GM12878 (cell line): Measurements from ENCODE around the gene AP1AR. TPM values are rescaled to one million over a fixed set of nuclear protein-coding genes. Genes with fewer than 3 reads are reported as not detected.
A peak's percentile ranks its signal among the peaks of the same experiment; 100 is the strongest.

ENCODE experiments used
- BHLHE40 ChIP-seq, 2 experiments: fragments of 450-650 bp in 1 of 2; IDR thresholded peaks; 2 replicates each; pipeline ENCODE4 v1.6.1; 2011 to 2017; ENCODE audit warnings: low read depth in 2 of 2, borderline replicate concordance in 1 of 2, improper control_type of control experiment in 1 of 2, low read length in 1 of 2, mild to moderate bottlenecking in 1 of 2
- FOXK2 ChIP-seq: fragments of 450-650 bp; IDR thresholded peaks from 2 replicates; pipeline ENCODE4 v1.6.1; 2017; ENCODE audit warnings: mild to moderate bottlenecking, moderate library complexity
- FOXM1 ChIP-seq: IDR thresholded peaks from 2 replicates; pipeline ENCODE4 v1.6.1; 2012; ENCODE audit warnings: low read depth, mild to moderate bottlenecking, inconsistent platforms, low read length, moderate library complexity
- HDAC6 ChIP-seq: fragments of 200-600 bp; sonication (generic); IDR thresholded peaks from one replicate; pipeline ENCODE4 v1.8.0; 2017; ENCODE audit warnings: antibody characterized with exemption; ENCODE audit not compliant: unreplicated experiment
- RELA ChIP-seq: fragments of 450-650 bp; IDR thresholded peaks from 2 replicates; pipeline ENCODE4 v1.8.0; 2014; ENCODE audit warnings: borderline replicate concordance; ENCODE audit not compliant: partially characterized antibody
- TBL1XR1 ChIP-seq: IDR thresholded peaks from 2 replicates; pipeline ENCODE4 v1.6.1; 2012; ENCODE audit warnings: low read depth, low read length, improper control_type of control experiment
- polyA plus RNA-seq, 11 experiments: library from polyadenylated mRNA; depleted of rRNA in 4 of 11; unstranded in 6 of 11; stranded (reverse) in 5 of 11; fragments of >200 nt; fragmentation: Nextera tagmentation in 4 of 11; fragmentation: Illumina TruSeq in 1 of 11; extraction: Ambion mirVana in 4 of 11; extraction: Trizol in 1 of 11; gene quantifications; 1 replicate in 1 of 11; 2 replicates in 10 of 11; pipeline versions ENCODE4 v1.2.1 to v1.2.3, GENCODE V29; 2011 to 2016; ENCODE audit warnings: inconsistent platforms in 2 of 11, missing spikeins in 2 of 11, low read depth in 1 of 11
- total RNA-seq, 4 experiments: library from RNA; depleted of rRNA in 3 of 4; stranded (reverse); fragments of >200 nt in 3 of 4; fragmentation: Illumina TruSeq in 1 of 4; extraction: Trizol in 1 of 4; gene quantifications; 2 replicates each; pipeline versions ENCODE4 v1.2.1 to v1.2.3, GENCODE V29; 2013 to 2021
- TF ChIP-seq, protein P1 (sequence below): fragments of 150-350 bp; IDR thresholded peaks from 2 replicates; pipeline ENCODE4 v1.6.1; 2016; ENCODE audit warnings: low read depth, low read length
- TF ChIP-seq, protein P2 (sequence below): IDR thresholded peaks from 2 replicates; pipeline ENCODE4 v1.6.1; 2012; ENCODE audit warnings: low read depth, low read length, improper control_type of control experiment
- TF ChIP-seq, protein P3 (sequence below): fragments of 450-650 bp; IDR thresholded peaks from 2 replicates; pipeline ENCODE4 v1.6.1; 2017; ENCODE audit warnings: mild to moderate bottlenecking, moderate library complexity
- TF ChIP-seq, protein P4 (sequence below): fragments of 450-650 bp; formaldehyde crosslinking; IDR thresholded peaks from 2 replicates; pipeline ENCODE4 v1.5.0; 2022; ENCODE audit warnings: mild to moderate bottlenecking, missing genetic modification characterization
- TF ChIP-seq, protein P5 (sequence below): fragments of 450-650 bp; IDR thresholded peaks from 2 replicates; pipeline ENCODE4 v1.6.1; 2018; ENCODE audit warnings: mild to moderate bottlenecking, low read depth, moderate library complexity; ENCODE audit not compliant: partially characterized antibody
- TF ChIP-seq, protein P6 (sequence below): IDR thresholded peaks from 2 replicates; pipeline ENCODE4 v1.6.1; 2011; ENCODE audit warnings: low read depth, low read length, improper control_type of control experiment, borderline replicate concordance

AP1AR gene
- total and polyA plus RNA-seq, 10 of the 15 experiments (the other 5 are each of a cell fraction or from before 2014, with no cell fraction given) = 5.6 to 29.1 (median 16.3) TPM

DNA sequence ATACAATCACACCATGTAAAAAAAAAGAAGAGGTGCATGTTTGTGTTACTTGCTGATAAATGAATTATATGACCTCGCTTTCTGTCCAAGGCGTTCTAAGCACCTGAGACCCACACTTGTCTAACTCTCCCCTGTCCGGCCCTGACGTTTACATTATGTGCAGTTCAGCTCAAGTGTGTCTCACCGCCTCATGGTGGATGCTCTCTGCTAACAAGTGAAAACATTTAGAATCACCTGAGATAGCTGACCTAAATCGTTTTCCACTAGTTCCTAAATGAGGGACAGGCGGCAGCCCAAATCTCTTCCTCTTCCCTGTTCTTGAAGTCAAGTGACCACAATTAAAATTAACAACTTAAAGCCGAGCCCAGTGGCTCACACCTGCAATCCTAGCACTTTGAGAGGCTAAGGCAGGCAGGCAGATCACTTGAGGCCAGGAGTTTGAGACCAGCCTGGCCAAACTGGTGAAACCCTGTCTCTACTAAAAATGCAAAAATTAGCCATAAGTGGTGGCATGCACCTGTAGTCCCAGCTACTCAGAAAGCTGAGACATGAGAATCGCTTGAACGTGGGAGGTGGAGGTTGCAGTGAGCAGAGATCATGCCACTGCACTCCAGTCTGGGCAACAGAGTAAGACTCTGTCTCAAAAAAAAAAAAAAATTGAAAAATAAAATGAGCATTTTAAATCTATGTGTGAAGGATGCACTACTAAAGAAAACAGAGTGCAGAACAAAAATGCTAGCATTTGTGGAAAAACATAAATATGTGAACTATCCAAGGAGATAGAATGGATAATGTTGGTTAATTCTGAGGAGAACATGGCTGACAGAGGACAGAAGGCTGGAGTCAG lies 58.0 kb downstream of the AP1AR start (continued):
- TF ChIP-seq, protein P1, sequence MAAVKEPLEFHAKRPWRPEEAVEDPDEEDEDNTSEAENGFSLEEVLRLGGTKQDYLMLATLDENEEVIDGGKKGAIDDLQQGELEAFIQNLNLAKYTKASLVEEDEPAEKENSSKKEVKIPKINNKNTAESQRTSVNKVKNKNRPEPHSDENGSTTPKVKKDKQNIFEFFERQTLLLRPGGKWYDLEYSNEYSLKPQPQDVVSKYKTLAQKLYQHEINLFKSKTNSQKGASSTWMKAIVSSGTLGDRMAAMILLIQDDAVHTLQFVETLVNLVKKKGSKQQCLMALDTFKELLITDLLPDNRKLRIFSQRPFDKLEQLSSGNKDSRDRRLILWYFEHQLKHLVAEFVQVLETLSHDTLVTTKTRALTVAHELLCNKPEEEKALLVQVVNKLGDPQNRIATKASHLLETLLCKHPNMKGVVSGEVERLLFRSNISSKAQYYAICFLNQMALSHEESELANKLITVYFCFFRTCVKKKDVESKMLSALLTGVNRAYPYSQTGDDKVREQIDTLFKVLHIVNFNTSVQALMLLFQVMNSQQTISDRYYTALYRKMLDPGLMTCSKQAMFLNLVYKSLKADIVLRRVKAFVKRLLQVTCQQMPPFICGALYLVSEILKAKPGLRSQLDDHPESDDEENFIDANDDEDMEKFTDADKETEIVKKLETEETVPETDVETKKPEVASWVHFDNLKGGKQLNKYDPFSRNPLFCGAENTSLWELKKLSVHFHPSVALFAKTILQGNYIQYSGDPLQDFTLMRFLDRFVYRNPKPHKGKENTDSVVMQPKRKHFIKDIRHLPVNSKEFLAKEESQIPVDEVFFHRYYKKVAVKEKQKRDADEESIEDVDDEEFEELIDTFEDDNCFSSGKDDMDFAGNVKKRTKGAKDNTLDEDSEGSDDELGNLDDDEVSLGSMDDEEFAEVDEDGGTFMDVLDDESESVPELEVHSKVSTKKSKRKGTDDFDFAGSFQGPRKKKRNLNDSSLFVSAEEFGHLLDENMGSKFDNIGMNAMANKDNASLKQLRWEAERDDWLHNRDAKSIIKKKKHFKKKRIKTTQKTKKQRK = no peak
- TF ChIP-seq BHLHE40 (IDR thresholded peaks at IDR 0.05; ENCODE audit: borderline replicate concordance in 1 of 2, low read depth in 2 of 2, low read length in 1 of 2) (no peak), RELA (no peak), HDAC6 (no peak), FOXM1 (no peak), TBL1XR1 (no peak), FOXK2 (no peak)
- TF ChIP-seq, protein P2, sequence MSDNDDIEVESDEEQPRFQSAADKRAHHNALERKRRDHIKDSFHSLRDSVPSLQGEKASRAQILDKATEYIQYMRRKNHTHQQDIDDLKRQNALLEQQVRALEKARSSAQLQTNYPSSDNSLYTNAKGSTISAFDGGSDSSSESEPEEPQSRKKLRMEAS = 0 out of 2 replicates have a peak, but pooled peaks have one; percentile 17
- TF ChIP-seq, protein P3, sequence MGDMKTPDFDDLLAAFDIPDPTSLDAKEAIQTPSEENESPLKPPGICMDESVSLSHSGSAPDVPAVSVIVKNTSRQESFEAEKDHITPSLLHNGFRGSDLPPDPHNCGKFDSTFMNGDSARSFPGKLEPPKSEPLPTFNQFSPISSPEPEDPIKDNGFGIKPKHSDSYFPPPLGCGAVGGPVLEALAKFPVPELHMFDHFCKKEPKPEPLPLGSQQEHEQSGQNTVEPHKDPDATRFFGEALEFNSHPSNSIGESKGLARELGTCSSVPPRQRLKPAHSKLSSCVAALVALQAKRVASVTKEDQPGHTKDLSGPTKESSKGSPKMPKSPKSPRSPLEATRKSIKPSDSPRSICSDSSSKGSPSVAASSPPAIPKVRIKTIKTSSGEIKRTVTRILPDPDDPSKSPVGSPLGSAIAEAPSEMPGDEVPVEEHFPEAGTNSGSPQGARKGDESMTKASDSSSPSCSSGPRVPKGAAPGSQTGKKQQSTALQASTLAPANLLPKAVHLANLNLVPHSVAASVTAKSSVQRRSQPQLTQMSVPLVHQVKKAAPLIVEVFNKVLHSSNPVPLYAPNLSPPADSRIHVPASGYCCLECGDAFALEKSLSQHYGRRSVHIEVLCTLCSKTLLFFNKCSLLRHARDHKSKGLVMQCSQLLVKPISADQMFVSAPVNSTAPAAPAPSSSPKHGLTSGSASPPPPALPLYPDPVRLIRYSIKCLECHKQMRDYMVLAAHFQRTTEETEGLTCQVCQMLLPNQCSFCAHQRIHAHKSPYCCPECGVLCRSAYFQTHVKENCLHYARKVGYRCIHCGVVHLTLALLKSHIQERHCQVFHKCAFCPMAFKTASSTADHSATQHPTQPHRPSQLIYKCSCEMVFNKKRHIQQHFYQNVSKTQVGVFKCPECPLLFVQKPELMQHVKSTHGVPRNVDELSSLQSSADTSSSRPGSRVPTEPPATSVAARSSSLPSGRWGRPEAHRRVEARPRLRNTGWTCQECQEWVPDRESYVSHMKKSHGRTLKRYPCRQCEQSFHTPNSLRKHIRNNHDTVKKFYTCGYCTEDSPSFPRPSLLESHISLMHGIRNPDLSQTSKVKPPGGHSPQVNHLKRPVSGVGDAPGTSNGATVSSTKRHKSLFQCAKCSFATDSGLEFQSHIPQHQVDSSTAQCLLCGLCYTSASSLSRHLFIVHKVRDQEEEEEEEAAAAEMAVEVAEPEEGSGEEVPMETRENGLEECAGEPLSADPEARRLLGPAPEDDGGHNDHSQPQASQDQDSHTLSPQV = no peak
- TF ChIP-seq, protein P4, sequence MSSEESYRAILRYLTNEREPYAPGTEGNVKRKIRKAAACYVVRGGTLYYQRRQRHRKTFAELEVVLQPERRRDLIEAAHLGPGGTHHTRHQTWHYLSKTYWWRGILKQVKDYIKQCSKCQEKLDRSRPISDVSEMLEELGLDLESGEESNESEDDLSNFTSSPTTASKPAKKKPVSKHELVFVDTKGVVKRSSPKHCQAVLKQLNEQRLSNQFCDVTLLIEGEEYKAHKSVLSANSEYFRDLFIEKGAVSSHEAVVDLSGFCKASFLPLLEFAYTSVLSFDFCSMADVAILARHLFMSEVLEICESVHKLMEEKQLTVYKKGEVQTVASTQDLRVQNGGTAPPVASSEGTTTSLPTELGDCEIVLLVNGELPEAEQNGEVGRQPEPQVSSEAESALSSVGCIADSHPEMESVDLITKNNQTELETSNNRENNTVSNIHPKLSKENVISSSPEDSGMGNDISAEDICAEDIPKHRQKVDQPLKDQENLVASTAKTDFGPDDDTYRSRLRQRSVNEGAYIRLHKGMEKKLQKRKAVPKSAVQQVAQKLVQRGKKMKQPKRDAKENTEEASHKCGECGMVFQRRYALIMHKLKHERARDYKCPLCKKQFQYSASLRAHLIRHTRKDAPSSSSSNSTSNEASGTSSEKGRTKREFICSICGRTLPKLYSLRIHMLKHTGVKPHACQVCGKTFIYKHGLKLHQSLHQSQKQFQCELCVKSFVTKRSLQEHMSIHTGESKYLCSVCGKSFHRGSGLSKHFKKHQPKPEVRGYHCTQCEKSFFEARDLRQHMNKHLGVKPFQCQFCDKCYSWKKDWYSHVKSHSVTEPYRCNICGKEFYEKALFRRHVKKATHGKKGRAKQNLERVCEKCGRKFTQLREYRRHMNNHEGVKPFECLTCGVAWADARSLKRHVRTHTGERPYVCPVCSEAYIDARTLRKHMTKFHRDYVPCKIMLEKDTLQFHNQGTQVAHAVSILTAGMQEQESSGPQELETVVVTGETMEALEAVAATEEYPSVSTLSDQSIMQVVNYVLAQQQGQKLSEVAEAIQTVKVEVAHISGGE (CRISPR knock-in tag) = no peak
- TF ChIP-seq, protein P5, sequence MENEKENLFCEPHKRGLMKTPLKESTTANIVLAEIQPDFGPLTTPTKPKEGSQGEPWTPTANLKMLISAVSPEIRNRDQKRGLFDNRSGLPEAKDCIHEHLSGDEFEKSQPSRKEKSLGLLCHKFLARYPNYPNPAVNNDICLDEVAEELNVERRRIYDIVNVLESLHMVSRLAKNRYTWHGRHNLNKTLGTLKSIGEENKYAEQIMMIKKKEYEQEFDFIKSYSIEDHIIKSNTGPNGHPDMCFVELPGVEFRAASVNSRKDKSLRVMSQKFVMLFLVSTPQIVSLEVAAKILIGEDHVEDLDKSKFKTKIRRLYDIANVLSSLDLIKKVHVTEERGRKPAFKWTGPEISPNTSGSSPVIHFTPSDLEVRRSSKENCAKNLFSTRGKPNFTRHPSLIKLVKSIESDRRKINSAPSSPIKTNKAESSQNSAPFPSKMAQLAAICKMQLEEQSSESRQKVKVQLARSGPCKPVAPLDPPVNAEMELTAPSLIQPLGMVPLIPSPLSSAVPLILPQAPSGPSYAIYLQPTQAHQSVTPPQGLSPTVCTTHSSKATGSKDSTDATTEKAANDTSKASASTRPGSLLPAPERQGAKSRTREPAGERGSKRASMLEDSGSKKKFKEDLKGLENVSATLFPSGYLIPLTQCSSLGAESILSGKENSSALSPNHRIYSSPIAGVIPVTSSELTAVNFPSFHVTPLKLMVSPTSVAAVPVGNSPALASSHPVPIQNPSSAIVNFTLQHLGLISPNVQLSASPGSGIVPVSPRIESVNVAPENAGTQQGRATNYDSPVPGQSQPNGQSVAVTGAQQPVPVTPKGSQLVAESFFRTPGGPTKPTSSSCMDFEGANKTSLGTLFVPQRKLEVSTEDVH = no peak
- TF ChIP-seq, protein P6, sequence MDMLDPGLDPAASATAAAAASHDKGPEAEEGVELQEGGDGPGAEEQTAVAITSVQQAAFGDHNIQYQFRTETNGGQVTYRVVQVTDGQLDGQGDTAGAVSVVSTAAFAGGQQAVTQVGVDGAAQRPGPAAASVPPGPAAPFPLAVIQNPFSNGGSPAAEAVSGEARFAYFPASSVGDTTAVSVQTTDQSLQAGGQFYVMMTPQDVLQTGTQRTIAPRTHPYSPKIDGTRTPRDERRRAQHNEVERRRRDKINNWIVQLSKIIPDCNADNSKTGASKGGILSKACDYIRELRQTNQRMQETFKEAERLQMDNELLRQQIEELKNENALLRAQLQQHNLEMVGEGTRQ = no peak
